Fibroblast of peridontal ligament (primary cell): Measurements from ENCODE around the gene RUFY1.
A peak's percentile ranks its signal among the peaks of the same experiment; 100 is the strongest.
"Not testable (repeated sequence)": the region's sequence is repeated elsewhere in the genome, so short reads cannot be mapped to it uniquely, and the experiment has no call there.

Experiments used
- DNase-seq: peaks from one replicate; pipeline ENCODE4 v3.0.0-alpha.2; 2010; ENCODE audit errors: extremely low read depth

The RUFY1 gene

GRCh38 chr5:179542170-179542569 is 8.2 kb upstream of the RUFY1 start:
- no peak for DNase-seq

- not testable (repeated sequence) for DNase-seq
These were observed 7.1 kb upstream of the RUFY1 start for GRCh38 chr5:179543275-179543674.

GRCh38 chr5:179553006-179553405 is 2.7 kb downstream of the RUFY1 start:
- DNase-seq, result no peak

GRCh38 chr5:179553875-179554274 is 3.5 kb downstream of the RUFY1 start:
- peak; percentile 62 for DNase-seq

GRCh38 chr5:179554981-179555380 is 4.6 kb downstream of the RUFY1 start:
- DNase-seq, result no peak

- not testable (repeated sequence) for DNase-seq
These were observed 8.0 kb downstream of the RUFY1 start for GRCh38 chr5:179558261-179558799.

- DNase-seq, result peak; percentile 30
These were observed 8.6 kb downstream of the RUFY1 start for GRCh38 chr5:179558932-179559283.

GRCh38 chr5:179559284-179560252 is 9.2 kb downstream of the RUFY1 start:
- peak; percentile 99 for DNase-seq

GRCh38 chr5:179564526-179564925 is 14.2 kb downstream of the RUFY1 start:
- DNase-seq, result no peak

GRCh38 chr5:179568721-179569120 is 18.4 kb downstream of the RUFY1 start:
- no peak for DNase-seq

- no peak for DNase-seq
These were observed 22.0 kb downstream of the RUFY1 start for GRCh38 chr5:179572386-179572785.

- DNase-seq, result no peak
These were observed 27.1 kb downstream of the RUFY1 start for GRCh38 chr5:179577286-179577960.

GRCh38 chr5:179585941-179586401 is 35.6 kb downstream of the RUFY1 start:
- no peak for DNase-seq

GRCh38 chr5:179588166-179588565 is 37.8 kb downstream of the RUFY1 start:
- DNase-seq, result no peak

GRCh38 chr5:179595916-179596315 is 45.6 kb downstream of the RUFY1 start:
- DNase-seq, result peak; percentile 84

- no peak for DNase-seq
These were observed 46.1 kb downstream of the RUFY1 start for GRCh38 chr5:179596421-179596820.

- no peak for DNase-seq
These were observed 48.7 kb downstream of the RUFY1 start for GRCh38 chr5:179599100-179599499.

GRCh38 chr5:179599566-179599965 is 49.2 kb downstream of the RUFY1 start:
- DNase-seq, result no peak

- no peak for DNase-seq
These were observed 49.6 kb downstream of the RUFY1 start for GRCh38 chr5:179599973-179600372.

- no peak for DNase-seq
These were observed 51.7 kb downstream of the RUFY1 start for GRCh38 chr5:179601871-179602625.

- DNase-seq, result no peak
These were observed 53.0 kb downstream of the RUFY1 start for GRCh38 chr5:179603308-179603707.
